ENCODE results near the gene CMIP. TPM values are rescaled to one million over a fixed set of nuclear protein-coding genes. Genes with fewer than 3 reads are reported as not detected.

The CMIP gene
- total RNA-seq, 1 experiment from 2014 or later: 3.0 TPM

- DNase-seq (ENCODE audit: low read depth): no peak
Measured at GRCh38 chr16:81601601-81602255, 157.1 kb downstream of the CMIP start.

DNA sequence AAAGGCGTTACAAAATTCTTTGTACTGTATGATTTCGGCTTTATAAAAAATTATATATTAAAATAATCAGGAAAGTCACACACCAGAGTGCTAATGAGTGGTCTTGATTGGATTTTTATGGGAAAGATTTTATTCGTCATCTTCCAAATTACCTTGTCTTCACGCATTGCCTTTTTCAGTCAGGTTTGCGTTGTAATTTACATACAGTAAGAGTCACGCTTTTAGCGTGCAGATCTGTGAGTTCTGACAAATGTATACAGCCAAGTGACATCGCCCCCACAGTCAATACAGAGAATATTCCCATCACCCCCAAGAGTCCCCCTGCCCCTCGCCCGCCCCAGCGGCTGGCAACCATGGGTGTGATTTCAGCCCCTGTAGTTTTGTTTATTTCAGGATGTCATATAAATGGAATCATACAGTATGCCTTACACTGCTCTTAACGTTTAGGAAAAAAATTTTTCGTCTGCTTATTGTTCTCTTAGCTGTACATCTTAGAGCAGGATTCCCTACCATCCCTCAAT lies 157.7 kb downstream of the CMIP start:
- DNase-seq (ENCODE audit: low read depth): no peak

DNA sequence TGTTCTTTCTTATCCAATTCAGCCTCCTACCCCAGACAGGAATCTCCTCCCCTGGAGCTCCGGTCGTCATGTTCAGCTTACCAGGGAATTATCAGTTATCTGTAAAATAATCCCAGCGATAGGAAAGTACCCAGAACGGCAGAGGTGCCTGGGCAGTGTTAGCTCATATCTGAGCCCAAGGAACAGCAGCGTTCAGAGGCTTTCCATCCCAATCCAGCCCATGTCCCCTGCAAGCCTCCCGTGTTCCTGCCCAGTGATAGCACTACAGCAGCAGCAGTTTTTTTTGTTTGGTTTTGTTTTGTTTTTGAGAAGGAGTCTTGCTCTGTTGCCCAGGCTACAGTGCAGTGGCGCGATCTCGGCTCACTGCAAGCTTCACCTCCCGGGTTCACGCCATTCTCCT lies 158.2 kb downstream of the CMIP start:
- DNase-seq (ENCODE audit: low read depth): no peak

DNA sequence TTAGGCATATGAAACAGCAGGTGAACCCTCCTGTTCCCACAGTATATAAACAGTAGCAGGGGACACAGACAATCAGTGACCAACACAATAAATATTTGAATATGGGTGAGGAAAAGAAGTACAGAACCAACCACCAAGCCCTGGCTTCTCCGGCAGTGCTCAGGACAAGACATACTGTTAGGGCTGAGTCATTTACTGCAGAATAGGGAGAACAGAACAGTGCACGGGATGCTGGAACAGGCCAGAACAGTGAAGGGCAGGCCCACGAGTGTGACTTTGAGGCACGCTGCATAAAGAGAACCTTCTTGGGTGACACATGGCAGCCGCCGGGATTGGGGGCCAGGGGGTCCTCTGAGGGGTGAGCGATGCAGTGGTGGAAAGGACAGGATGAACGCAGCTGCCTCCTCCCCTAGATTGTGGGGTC lies 160.4 kb downstream of the CMIP start:
- DNase-seq (ENCODE audit: low read depth): no peak

DNA sequence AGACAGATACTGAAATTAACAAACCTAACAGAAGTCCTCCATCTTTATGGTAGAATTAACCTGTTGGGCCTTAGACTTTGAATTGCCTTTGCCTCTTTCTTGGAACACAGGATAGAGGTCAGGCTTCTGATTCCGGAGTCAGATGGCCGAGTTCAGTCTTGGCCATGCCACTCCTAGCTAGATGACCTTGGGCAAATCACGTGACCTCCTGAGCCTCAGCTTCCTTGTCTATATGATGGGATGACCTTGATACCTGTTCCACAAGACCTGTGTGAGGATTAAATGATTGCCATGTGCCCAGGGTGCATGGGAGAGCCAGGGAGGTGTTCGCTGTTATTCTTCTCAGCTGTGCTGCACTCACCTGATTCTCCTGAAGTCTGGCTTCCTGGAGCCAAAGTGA lies 161.4 kb downstream of the CMIP start:
- no peak for DNase-seq (ENCODE audit: low read depth)

DNA sequence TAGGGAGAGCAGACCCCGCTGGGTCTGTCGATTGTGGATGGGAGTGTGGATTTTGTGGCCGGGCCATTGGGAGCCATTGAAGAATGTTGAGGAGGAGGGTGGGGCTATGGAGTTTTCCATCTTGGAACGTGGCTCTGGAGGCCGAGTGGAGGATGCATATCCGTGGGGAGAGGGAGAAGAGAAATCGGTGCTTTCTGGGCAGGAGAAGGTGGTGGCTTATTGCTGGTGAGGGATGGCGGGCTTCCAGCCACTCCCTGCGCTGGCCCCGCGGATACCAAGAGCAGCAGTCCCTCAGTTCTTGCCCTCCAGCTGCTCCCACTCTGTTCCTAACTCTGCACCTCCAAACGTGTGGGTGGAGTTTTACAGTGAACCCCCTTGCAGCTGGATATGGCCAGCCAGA lies 162.4 kb downstream of the CMIP start:
- DNase-seq (ENCODE audit: low read depth): no peak

DNA sequence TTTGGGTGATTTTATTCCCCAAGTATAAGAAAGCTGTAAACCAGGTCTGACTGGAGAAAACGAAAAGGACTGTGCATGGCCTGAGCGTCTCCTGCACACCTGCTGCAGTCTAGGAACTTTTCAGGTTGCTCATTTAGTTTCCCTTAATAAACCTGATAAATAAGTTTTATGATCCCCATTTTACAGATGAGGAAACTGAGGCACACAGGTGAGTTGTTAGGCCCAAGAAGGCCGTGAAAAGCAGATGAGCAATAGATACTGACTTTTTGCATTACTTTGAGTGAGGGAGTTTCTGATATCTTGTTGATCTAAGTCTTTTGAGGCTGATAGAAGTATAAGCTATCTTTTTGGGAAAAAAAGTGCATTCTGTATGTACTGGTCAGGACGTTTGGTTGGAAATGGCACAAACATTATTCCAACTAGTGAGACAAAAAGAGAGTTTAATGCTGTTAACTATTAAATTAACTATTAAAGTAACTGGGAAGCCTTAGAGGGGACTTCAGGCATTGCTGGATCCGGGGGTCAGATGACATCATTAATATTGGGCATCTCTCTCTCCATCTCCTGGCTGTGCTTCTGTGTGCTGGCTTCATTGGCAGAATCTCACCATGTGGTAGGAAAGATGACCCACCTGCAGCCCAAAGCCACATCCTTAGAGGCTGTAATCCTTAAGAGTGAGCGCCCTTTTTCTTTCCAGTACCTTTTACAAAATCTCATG lies 163.4 kb downstream of the CMIP start:
- DNase-seq (ENCODE audit: low read depth): no peak

- DNase-seq (ENCODE audit: low read depth): no peak
Measured at GRCh38 chr16:81608523-81609209, 164.1 kb downstream of the CMIP start.

DNA sequence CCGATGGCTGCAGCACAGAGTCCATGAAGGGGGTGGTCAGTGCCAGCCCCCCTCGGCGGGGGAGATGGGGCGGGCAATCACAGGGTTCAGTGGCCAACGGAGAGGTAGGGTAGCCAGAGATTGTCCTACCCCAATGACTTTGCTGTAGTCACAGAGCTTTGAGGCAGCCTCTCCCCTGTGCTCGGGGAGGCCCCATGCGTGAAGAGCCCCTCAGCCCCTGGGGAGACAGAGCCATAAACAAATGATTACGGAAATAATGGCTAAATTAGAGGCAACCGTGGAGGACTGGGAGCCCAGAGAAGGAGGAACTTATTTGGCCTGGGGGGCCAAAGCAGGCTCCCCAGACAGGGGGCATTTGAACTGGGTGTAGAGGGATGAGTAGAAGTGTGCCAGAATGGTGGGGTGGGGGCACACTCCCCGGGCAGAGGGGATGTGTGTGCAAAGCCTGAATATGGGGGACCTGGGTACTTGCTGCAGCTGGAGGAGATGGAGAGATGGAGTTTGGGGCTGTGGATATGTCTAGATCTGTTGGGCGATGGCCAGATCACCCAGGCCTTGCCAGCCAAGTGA lies 164.8 kb downstream of the CMIP start:
- no peak for DNase-seq (ENCODE audit: low read depth)

DNA sequence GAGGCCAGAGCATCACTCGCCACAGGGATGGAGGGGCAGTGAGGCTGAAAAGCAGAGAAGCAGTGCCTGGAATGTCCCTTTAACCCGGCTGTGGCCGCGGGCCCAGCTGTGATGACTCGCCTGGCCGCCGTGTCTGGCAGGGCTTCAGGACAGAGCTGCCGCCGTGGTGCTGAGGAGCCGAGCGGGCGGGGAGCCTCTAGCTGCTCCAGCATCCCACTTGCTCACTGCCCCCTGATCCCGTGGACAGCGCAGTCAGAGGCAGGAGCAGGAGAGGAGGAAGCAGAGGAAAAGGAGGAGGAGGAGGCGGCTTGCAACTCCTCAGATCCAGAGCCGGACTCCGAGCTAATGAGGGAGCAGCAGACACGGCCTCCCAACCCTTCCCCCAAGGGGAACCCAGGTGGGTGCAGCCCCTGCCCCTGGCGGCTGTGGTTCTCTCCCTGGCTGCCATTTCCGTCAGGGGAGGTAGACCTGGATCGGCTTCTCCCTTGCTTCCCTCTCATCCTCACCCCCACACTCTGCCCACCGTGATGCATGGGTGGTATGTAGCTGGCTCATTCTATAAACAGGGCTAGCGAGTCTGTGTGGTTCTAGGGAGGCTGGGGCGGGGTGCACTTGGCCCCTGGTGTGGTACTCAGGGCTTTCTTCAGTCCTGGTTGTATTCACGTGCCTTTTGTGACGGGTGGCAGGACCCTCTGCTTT lies 165.7 kb downstream of the CMIP start:
- peak; percentile 70 for DNase-seq (ENCODE audit: low read depth)

GRCh38 chr16:81610936-81611335 lies 166.3 kb downstream of the CMIP start:
- no peak for DNase-seq (ENCODE audit: low read depth)

GRCh38 chr16:81611721-81612120 lies 167.1 kb downstream of the CMIP start:
- DNase-seq (ENCODE audit: low read depth): no peak

- DNase-seq (ENCODE audit: low read depth): no peak
Measured at GRCh38 chr16:81612351-81613163, 167.9 kb downstream of the CMIP start.

DNA sequence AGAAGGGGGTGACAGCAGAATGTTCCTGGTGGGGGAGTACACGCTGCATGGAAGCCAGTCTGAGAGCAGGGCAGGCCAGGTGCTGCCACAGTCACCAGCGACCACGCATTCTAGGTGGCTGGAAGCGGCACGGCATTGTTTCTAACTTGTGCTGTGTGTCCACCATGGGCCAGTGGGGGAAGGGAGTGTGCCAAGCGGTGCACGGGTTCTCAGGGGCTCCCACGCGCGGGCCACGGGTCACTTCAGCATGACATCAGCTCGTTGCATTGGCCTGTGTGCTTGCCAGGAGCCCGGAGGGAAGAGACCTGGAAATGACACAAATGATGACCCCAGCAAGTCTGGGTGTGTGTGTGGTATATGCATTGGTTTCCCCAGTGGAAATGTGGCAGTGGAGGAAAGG lies 169.6 kb downstream of the CMIP start:
- no peak for DNase-seq (ENCODE audit: low read depth)

GRCh38 chr16:81614654-81615359 lies 170.2 kb downstream of the CMIP start:
- no peak for DNase-seq (ENCODE audit: low read depth)

DNA sequence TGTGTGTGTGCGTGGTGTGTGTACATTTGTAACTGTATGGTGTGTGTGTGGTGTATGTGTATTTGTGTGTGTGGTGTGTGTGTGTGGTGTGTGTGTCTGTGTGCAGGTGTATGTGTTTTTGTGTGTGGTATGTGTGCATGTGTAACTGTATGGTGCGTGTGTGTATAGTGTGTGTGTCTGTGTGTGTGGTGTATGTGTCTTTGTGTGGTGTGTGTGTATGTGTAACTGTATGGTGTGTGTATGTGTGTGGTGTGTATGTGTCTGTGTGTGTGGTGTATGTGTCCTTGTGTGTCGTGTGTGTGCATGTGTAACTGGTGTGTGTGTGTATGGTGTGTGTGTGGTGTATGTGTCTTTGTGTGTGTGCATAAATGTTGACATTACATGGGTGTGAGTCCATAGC lies 170.8 kb downstream of the CMIP start:
- no peak for DNase-seq (ENCODE audit: low read depth)

- DNase-seq (ENCODE audit: low read depth): no peak
Measured at GRCh38 chr16:81615833-81616232, 171.2 kb downstream of the CMIP start.

DNA sequence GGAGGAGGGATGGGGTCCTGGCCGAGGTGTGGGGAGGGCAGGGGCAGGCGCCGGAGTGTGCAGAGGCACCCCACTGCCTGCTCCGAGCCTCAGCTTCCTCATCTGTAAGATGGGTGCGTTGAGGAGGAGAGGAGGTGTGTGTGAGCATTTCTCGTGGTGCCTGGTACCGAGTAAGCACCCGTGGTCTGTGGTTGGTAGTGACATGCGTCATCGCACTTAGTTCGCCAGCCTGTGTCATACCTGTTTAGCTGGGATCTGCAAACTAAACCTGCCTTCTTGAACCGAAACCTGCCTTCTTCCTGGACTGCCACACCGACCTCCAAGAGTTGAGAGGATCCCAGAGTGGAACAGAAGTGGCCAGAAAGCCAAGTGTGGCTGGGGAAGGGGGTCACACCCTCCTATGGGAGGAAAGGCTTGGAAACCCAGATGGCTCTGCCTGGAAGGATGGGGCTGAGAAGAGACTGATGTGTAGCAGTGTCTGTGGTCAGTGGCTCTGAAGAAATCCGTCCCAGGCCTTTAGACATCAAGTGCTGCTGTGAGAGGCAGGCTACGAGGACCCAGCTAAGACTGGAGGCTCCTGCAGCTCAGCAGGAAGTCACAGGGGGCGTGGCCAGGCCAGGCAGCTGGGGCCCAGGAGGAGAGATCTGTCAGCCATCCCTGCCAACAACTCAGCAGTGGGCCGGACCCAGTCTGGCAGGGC lies 171.9 kb downstream of the CMIP start:
- no peak for DNase-seq (ENCODE audit: low read depth)

DNA sequence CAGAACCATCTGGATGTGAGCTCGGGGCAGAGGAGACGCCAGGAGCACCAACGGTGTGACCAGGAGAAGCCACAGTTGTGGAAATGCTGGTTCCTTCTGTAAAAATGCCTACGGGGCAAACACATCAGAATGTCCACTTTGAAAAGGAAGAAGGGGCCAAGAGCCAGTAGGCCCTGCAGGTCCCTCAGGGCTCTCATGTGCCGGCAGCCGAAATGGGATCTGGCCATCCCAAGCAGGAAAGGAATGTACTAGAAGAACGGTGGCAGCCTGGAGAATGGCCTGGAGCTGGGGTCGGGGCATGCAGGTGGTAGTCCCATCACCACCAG lies 172.4 kb downstream of the CMIP start:
- no peak for DNase-seq (ENCODE audit: low read depth)

DNA sequence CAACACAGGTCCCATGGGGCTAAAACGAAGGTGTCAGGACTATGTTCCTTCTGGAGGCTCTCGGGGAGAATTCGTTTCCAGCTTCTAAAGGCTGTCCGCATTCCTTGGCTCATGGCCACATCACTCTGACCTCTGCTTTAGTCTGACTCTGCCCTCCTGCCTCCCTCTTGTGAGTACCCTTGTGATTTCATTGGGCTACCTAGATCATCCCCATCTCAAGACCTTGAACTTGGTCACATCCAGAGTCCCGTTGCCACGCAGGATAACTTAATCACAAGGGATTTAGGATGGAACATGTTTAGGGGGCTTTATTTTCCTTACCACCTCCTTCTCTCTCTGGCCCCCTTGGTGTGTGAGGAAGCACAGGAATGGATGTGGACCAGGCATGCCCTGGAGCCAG lies 173.6 kb downstream of the CMIP start:
- no peak for DNase-seq (ENCODE audit: low read depth)
